GM21825 (cell line): ENCODE measurements around the gene SPARCL1.

Experiments
- ATAC-seq: cut with Tn5 transposase; IDR thresholded peaks from one replicate; pipeline ENCODE4 v1.9.1; 2021; ENCODE audit warnings: mild to moderate bottlenecking, moderate library complexity; ENCODE audit not compliant: unreplicated experiment

Gene SPARCL1

DNA sequence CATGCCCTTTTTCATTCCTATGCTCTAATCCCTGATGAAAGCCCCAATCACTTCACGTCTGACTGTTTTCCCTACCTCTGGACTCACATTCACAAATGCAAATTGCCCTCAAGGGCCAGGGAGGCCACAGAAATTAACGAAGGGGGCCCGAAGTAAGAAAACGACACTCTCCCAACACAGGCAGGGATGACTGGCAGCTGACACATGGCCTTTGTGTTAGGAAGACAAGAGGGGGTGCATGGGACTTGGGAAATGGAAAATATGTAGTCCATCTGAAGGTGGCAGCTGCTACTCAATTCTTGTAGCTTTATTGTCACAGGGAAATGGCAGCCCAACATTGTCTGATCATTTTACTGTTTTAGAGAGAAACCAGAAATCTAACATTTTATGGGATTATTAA is 12.3 kb upstream of the SPARCL1 start:
- ATAC-seq, result no peak

DNA sequence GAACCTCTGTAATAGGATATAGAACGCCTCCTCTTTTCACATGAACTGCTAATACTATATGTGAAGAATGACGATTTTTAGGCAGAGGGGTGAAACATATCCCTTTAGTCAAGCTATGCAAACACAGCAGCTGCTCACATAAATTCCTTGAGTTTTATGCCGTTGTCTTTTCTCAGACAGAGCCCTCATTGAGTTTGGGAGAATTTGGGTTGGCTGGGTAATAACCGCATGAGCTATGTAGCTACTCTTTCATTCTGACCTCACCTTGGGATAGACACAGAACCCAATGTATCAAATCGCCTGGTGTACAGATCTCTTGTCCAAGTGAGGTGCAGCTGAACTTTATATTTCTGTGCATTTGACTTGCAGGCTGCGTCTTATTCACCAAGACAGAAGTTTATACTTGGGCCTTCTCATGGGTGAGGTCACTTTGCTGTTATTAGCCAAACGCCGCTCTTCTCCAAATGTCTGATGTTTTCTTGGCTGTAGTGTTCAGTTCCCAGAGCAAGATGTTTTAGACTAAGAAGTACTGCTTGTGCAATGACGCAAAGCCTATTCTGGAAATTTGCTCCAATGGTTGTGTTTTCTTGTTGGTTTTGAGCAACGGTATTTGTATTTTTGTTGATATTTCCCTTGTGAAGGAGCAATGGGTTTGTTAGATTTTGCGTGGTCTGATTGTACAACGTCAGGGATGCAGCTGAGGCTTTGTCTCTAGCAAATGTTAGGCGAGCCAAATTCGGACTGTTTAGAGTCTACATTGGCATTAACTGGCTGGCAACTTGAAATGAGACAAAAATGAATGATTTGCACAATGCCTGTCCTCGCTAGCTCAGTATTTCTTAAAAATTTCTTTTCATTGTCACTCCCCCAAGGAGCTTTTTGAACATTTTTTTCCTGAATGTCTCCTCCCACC is 11.2 kb upstream of the SPARCL1 start:
- ATAC-seq, result no peak

DNA sequence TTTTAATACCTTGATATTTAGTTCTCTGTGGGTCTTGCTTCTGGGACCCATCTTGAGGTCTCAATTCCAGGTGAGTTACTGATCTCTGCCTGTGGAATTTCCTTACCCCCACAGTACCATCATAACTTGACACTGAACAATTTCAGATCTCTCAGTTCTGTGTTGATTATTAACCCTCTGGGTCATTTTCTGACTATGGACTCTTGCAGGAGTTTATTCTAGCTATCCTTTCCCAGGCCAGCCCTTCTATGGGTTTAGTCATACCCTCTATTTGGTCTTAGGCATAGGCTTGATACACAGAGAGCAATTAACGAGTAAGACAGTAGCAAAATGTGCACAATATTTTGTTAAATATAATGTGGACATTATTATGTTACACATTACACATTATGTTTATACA is 3.7 kb upstream of the SPARCL1 start:
- ATAC-seq, result no peak

DNA sequence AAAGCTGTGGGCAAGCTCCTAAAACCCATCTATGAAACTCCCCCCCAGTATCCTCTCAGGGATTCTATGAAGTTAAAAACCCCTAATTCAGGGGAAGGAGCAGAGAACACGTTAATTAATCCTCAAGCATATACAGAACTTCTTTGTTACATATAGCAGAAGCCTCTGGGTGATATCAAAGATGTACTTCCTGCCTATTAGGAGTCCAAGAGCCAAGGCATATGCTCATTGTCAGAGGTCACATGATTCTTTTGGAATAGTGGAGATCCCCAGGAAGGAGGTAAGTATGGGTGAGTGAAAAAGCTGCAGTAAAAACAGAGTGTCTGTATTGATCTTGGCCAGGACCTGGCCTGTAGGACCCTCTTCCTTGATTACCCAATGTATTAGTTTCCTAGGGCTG is 2.9 kb upstream of the SPARCL1 start:
- no peak for ATAC-seq

DNA sequence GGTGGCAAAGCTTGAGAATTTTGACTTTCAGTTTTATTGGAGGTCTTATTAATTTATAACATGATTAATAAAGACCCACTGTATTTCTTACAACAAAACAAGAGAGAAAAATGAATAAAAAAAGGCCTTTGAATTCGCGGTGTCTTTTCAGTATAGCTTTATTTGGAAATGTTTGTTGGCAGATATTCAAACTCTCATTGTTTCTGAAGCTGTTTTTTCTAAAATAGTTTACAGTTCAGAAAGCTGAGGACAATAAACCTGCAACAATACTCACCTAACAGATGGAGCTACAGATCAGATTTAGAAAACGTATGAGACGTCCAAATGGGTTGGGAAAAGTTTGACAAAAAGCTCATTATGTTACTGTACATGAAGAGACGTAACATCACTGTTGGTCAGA is 2.4 kb upstream of the SPARCL1 start:
- ATAC-seq, result no peak

DNA sequence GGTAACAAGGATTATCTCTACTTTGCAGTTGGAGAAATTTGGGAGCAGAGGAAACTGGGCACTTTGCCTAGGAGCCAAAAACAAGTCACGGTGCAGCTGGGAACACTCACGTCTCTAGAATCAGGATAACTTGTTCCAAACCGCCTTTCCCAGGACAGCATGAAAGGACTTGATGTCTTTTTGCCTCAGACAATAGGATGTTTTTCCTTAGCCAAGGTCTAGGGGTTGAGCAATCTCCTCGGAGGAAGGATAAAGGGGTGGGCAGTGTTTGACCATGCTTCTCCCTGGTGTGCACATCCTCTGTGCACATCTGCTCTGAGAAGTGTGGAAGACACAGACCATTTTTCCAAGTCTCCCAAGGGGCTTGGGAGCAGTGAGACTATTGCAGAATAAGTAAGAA is 1.7 kb upstream of the SPARCL1 start:
- ATAC-seq, result no peak

DNA sequence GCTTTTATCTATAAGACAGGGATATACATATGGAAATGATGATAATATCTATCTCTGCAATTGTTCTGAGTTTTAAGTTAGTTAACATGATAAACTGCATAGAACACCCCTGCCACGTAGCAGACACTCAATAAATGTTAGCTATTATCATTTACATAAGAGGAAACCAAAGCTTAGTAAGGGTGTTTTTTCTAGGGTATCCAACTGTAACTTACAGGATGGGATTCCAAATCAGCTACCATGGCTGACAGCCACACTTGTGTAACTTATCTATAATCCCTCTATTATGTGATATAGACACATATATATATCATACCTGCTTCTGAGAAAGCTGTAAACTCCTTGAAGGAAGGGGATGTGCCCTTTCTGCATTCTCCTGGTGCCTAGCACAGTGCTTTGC is 1.1 kb upstream of the SPARCL1 start:
- no peak for ATAC-seq

DNA sequence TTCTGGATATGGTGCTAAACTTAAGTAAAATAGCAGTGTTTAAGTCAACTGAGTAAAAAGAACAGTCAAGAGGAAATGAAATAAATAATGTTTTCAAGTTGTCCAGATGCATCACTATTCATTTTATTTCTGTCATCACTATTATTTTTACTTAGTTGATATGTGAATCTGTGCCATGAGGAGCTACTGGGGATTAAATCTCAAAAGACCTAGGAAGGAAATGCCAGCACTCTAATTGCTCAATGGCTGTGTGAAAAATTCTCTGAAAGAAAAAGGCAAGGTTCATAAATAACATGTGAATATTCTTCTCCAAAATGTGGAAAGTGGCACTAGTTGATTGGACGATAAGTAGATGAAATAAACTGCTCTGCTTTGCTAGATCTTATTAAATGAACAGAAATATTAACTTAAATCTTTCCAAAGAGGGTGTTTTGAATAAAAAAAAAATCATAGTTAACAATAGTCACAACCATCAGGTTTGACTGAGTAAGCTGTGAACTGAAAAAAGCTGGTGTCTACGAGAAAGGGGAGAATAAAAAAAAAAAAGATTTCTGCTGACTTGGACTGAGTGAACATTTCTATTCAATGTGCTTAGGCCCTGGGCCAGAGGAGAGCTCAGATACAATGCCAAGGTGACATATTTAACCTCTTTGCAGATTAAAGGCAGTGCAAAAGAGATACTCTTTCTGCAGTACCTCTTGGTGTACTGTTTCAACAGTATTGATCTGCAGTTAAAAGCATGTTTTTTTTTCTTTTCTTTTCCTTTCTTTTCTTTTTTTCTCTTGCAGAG is 1.6 kb downstream of the SPARCL1 start:
- no peak for ATAC-seq

DNA sequence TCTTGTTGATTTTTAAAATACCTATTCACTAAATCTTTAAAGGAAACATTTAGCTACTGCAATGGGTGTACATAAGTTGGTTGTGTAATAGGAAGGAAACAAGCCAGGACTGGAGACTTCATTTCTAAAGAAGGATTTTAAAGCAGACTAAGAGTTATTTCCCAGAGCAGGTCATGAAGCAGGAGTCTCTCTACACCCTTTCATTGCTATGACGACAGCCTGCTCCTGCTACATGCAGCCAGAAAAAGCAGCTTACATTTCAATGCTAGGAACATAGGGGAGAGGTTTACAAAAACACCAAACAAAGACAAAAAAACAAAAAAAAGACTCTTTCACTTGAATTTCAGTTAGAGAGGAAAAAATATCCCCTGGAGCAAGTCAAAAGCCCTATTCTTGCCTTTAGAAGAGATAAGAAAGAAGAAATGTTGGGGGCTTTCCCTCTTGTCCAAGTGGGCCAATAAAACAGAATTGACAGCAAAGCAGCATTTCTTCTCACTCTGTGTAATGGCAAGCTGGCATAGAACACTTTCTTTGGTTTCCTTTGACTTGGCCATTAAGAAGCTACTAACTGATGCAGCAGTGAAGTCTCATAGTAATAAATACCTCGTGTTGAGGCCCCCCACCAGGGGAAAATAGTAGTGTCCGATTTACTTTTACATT is 3.4 kb downstream of the SPARCL1 start:
- no peak for ATAC-seq

DNA sequence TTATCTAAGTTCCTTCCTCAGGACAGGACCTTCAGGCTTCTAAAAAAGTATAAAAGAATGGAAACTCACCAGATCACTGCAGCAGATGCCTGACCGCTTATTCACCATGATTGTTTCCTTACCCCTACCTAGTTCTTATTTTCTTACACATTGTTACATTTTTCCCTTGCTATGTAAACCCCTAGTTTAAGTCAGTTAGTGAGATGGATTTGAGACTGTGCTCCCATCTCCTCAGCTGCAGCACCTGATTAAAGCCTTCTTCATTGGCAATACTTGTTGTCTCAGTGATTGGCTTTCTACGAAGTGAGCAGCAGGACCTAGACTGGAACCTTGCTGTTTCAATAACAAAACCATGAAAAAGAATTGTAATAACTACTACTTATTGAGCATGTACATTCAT is 4.7 kb downstream of the SPARCL1 start:
- ATAC-seq, result no peak

DNA sequence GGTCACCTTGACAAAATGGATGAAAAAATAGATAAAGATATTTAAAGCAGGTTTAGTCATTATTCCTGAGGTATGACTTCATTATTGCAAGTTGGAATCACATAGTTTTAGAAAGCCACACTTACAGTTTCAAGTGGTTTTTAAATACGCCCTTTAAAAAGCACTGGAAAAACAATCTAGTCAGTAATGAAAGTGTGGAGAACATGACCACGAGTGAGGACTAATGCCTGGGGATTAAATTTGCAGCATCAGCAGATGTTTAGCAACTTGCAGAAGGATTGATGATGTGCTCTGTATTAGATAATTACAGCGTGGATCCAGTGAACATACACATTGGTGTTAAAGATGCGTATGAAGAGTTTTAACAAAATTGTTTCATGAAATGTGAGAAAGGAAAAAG is 5.9 kb downstream of the SPARCL1 start:
- no peak for ATAC-seq

DNA sequence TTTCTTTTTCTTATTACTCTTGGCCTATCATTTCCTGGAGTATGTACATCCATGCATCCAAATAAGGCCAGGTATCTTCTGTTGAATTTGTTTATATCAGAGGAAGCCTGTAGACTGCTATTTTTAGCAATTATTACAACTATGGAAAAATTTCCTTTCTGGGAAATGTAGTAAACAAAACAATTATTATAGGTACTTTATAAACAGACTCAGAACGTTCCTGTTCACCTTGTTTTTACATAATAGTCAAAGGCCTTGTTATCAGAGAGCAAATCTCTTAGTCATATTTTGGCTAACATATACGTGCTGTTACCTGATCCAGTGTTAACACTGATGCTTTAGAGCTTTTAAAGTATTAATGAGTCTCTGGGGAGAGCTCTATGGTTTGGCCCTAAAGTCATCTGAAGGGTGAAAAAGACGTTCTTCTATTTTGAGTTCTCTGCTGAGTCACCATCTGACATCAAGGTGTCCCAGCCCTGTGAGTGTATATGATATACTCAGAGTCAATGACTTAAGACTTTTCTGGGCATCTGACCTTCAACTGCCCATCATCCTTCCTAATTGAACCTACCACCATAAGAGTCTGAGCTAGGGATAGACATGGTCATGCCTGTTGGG is 7.3 kb downstream of the SPARCL1 start:
- ATAC-seq, result no peak

DNA sequence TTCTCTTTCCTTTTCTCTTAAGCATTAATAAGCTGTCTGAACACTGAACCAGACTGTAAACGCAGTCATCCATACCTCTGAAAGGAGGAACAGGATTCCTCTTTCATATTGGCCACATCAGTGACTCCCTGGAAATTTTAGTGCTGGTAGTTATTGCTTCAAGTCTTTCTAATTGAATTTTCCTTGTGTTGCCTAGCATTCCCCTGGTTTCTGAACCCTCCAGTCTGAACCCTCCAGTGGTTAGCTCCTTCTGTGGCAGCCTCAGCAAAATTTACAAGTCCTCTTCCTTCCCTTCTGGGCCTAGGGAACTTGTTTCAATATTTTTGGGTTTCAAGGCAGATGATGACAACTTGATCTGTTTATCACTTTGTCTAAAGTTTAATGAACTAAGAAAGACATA is 7.9 kb downstream of the SPARCL1 start:
- no peak for ATAC-seq

DNA sequence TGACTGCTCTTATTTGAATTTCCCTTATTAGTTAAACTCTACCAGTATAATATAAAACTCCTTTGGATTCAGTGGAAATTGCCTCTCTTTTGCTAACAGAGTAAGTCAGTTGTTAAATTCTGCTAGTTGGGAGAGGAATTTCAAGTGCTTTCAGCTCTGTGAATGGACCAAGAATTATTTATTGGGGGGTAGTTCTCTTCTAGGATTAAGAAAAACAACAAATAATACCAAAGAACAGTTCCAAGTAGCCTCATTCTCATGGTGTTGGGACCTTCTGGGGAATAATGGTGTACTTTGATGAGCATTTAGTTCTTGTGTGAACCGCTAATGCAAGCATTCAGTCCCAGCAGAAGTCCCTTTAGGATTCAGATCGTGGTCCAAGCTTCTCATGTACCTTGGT is 11.6 kb downstream of the SPARCL1 start:
- ATAC-seq, result no peak

DNA sequence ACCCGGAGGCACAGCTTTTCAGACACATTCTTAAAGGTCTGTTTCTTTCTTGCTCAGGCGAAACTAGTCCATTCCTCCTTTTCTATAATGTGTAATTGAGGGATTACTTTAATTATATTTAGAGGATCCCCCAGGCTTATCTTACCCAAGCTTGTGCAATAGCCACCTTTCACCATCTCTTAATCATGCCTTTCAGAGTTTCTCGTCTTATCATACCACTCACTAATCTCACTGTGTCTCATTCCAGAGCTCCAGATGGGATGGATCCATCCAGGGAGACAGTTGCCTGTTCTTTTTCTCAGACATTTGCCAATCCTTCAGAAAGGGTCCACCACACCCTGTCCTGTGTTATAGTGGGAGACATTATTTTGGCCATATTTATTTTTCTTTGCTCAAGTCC is 12.5 kb downstream of the SPARCL1 start:
- no peak for ATAC-seq

DNA sequence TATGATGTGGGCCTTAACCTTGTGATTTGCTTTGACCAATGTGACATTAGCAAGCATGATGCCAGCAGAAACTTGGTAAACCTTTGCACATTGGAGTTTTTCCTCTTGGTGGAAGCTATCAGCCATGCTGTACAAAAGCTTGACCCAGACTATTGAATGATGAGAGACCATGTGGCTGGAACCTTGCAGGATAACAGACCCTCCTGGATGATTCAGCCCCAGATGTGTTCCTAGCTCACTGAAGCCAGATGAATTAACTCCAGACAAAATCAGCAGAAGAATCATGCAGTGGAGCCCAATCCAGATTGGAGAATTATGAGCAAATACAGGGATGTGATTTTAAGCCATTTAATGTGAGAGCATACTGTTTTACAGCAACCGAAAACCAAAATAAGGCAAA is 16.8 kb downstream of the SPARCL1 start:
- ATAC-seq, result no peak

DNA sequence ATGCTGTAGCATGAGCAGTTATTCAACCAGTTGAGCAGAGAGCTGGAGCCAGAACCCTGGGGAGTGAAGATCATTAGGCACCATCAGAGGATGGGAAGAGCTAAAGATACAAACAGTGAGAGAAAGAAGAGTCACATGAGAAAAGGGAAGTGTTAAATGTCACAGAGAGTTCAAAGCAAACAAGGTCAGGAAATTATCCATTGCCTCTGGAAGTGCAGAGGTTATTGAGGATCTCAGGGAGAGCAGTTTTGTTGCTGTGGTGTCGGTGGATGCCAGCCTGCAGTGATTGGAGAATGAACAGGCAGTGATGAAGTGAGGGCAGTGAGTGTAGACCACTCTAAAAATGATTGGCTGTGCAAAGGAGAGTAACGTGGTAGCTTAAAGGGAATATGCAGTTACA is 17.7 kb downstream of the SPARCL1 start:
- ATAC-seq, result no peak

DNA sequence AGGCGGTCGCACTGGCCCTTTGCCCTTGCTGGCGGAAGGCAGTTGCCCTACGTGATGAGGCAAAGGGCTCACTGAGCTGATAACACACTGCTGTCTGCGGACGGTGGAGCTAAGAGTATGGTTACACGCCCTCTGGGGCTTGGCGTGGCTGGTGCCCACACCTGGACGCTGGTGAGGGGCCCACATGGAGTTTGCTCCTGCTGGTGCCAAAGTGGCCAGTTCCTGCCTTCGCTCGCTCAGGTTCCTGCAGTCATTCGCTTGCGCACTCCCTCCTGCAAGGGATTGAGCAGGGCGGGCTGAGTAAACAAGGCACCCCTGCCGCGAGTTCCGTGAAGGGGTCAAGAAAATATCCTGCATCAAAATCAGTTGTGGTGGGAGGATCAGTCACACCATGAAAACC is 18.4 kb downstream of the SPARCL1 start:
- no peak for ATAC-seq

DNA sequence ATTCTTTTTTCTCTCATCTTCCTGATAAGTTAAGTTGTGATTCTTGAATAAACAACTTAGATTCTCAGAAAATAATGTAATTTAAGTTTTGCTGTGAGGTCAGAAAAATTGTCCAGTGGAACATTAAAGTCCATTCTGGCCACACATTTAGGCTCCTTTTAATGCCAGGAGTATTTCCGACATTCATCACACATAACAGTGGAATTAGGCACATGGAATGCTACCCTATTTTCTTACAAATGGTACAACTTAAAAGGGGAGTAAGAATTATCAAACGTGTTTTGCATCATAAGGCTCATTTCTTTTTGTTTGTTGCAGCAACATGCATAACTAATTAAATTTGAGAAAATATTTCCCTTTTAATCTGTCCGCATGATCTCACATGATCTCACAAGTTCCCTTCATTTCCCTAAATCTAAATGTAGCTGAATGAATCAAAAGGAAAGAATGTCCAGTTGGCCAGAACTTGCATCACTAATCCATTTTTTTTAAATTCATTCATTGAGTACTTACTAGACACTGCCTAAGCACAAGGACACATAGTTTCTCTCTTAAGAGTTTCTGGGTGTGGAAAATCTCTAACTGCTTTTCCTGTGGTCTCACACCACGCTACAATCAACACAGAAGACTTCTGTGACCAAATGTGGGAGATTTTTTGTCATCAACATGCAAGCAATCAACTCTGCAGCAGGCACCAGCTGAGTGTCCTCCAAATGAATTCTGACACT is 22.0 kb downstream of the SPARCL1 start:
- no peak for ATAC-seq

DNA sequence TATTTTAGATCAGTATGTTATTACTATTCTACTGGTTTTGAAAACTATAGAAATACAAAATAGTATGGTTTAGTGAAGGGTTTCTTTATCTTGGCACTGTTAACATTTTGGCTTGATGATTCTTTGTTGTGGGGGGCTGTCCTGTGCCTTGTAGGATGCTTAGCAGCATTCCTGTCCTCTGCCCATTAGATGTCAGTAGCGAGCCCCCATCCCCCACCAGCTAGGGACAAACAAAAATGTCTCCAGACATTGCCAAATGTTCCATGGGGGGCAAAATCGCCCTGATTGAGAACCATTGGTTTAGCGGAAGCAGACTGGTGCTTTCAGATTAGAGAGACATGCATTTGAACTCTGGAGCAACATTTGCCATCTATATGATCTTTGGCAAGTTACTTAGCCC is 23.3 kb downstream of the SPARCL1 start:
- no peak for ATAC-seq
